ENCODE results near the gene POLR2B. TPM values are rescaled to one million over a fixed set of nuclear protein-coding genes. Genes with fewer than 3 reads are reported as not detected.
"Not testable (repeated sequence)": the region's sequence is repeated elsewhere in the genome, so short reads cannot be mapped to it uniquely, and the experiment has no call there.

Gene POLR2B
- total RNA-seq, 4 donors from 2014 or later, result 25.2 to 92.2 (median 77.0) TPM

DNA sequence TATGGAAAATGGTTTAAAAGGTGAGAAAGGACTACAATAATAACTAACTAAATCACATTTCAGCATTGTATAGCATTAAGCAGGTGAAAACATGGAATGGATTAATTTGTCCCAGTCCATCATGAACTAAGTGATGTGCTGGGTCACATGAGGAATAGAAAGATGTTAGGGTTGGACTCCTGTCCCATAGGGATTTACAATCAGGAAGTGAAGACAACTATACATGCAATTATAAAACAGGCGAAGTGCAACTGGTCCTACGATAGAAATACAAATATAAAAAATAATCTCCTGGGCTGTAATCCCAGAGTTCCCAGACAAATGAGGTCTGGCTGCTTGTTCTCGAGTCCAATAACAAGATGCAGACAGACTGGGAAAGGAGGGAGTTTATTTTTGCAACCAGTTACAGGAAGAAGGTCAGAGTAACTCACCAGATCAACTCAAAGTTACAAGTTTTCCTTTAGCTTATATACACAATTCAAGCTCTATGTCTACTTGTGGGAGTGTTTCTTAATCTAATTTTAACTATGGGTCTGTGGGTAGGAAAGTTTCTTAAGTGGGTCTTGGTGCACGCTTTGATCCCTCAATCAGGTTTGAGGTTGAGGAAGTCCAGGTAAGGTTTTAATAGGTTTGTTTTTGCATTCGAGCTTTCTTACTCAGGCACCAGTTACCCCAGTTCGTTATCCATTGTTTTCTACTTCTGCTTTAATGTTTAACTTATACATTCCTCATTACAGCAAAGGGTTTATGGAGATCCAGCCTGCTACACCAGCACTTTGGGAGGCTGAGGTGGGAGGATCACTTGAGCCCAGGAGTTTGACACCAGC is 81.4 kb downstream of the POLR2B start:
- peak overlapping the region in 1 of 4 donors; percentile 3 for H3K27ac ChIP-seq
- WGBS, 2 donors, result 62 to 66% methylated on average over 6 of the region's 6 CpGs
- no peak for DNase-seq
- no peaks in the 10 kb centered on the region for H3K9me3 ChIP-seq
- H3K36me3 ChIP-seq, result no peaks in the 10 kb centered on the region
- intact Hi-C loops (cut with DNase I), result no loop called here
- H3K4me1 ChIP-seq, result peaks cover 0 to 42% (median 8%) of the 10 kb centered on the region in 3 donors
- no peak for TF ChIP-seq POLR2A (IDR thresholded peaks at IDR 0.05)
- peaks cover 0 to 3% (median 0%) of the 10 kb centered on the region in 4 donors for H3K27me3 ChIP-seq
- no peak overlapping the region for H3K4me3 ChIP-seq

DNA sequence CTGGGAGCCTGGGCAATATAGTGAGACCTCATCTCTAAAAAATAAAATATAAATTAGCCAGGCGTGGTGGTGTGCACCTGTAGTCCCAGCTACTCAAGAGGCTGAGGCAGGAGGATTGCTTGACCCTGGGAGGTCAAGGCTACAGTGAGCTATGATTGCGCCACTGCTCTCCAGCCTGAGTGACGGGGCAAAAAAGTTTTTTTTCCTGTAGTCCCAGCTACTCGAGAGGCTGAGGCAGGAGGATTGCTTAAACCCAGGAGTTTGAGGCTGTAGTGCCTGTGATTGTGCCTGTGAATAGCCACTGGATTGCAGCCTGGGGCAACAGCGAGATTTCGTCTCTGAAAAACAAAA is 82.0 kb downstream of the POLR2B start:
- DNase-seq; intact Hi-C loops (cut with DNase I); H3K27me3 ChIP-seq; H3K36me3 ChIP-seq; H3K4me3 ChIP-seq; H3K9me3 ChIP-seq: not testable (repeated sequence)
- WGBS, 2 donors, result 87 to 88% methylated on average over 6 of the region's 6 CpGs
- Histone ChIP-seq H3K4me1 (peaks cover 0 to 48% (median 8%) of the 10 kb centered on the region in 3 donors), H3K27ac (peak overlapping the region in 1 of 4 donors; percentile 3)

DNA sequence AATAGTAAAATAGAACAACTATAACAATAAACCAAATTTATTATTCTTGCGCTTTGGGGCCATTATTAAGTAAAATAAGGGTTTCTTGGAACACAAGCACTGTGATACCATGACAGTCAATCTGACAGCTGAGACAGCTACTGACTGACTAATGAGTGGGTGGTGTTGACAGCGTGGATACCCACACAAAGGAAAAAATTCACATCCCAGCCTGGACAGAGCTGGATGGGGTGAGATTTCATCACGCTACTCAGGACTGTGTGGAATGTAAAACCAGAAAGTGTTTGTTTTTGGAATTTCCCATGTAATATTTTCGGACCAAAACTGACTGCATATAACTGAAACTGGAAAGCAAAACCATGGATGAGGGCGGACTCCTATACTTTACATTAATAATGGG is 82.7 kb downstream of the POLR2B start:
- H3K4me1 ChIP-seq, result peaks cover 0 to 55% (median 8%) of the 10 kb centered on the region in 3 donors
- no peak overlapping the region for H3K27ac ChIP-seq
- TF ChIP-seq POLR2A (IDR thresholded peaks at IDR 0.05), result no peak
- TF ChIP-seq, protein P1, sequence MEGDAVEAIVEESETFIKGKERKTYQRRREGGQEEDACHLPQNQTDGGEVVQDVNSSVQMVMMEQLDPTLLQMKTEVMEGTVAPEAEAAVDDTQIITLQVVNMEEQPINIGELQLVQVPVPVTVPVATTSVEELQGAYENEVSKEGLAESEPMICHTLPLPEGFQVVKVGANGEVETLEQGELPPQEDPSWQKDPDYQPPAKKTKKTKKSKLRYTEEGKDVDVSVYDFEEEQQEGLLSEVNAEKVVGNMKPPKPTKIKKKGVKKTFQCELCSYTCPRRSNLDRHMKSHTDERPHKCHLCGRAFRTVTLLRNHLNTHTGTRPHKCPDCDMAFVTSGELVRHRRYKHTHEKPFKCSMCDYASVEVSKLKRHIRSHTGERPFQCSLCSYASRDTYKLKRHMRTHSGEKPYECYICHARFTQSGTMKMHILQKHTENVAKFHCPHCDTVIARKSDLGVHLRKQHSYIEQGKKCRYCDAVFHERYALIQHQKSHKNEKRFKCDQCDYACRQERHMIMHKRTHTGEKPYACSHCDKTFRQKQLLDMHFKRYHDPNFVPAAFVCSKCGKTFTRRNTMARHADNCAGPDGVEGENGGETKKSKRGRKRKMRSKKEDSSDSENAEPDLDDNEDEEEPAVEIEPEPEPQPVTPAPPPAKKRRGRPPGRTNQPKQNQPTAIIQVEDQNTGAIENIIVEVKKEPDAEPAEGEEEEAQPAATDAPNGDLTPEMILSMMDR (IDR thresholded peaks at IDR 0.05), result no peak

DNA sequence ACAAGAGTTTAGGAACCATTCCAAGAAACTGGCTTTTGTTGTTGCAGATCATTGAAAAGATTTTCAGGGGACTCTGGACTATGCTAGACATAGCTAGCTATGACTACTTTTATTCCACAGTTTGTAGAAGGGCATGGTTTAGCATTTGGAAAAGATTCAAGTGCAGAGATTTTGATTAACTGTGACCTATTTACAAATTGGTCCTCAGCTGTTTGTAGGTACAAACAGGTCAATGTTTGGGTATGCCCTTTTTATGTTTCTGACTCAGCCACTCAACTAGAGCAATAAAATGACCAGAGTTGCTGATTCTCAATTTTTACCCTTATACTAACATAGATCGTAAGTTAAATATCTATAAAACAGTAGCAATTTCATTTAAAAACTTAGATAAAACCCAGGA is 84.8 kb downstream of the POLR2B start:
- no peak overlapping the region for H3K4me3 ChIP-seq
- no peaks in the 10 kb centered on the region for H3K27me3 ChIP-seq
- intact Hi-C loops (cut with DNase I), result no loop called here
- TF ChIP-seq POLR2A (IDR thresholded peaks at IDR 0.05), result no peak
- TF ChIP-seq, protein P1 (IDR thresholded peaks at IDR 0.05), result no peak
- no peaks in the 10 kb centered on the region for H3K9me3 ChIP-seq
- DNase-seq, result no peak
- H3K27ac ChIP-seq, result no peak overlapping the region
- H3K4me1 ChIP-seq, result peaks cover 0 to 52% (median 6%) of the 10 kb centered on the region in 3 donors
- H3K36me3 ChIP-seq, result no peaks in the 10 kb centered on the region
- WGBS, 2 donors, result 97 to 100% methylated on average over 1 of the region's 1 CpG

More for the DNA sequence above, 82.7 kb downstream of the POLR2B start:
- intact Hi-C loops (cut with DNase I), result no loop called here
- H3K36me3 ChIP-seq, result no peaks in the 10 kb centered on the region
- H3K9me3 ChIP-seq, result no peaks in the 10 kb centered on the region
- no peak overlapping the region for H3K4me3 ChIP-seq
- peaks cover 0 to 3% (median 0%) of the 10 kb centered on the region in 4 donors for H3K27me3 ChIP-seq
- no peak for DNase-seq
- 57 to 60% methylated on average over 5 of the region's 5 CpGs for WGBS, 2 donors

DNA sequence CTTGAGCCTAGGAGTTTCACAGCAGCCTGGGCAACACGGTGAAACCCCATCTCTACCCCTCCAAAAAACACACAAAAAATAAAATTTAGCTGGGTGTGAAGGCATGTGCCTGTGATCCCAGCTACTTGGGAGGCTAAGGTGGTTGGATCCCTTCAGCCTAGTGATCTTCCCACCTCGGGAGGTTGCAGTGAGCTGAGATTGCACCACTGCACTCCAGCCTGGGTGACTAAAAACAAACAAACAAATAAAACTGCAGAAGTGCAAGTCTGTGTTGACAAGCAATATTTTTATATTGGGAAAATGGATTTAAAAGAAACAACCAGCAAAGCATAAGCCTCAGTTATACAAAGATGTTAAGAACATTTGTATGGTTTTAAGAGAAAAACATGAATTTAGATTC is 85.4 kb downstream of the POLR2B start:
- Histone ChIP-seq H3K27me3 (no peaks in the 10 kb centered on the region), H3K27ac (peak overlapping the region in 2 of 4 donors; percentile 57 to 77), H3K4me3 (no peak overlapping the region), H3K9me3 (no peaks in the 10 kb centered on the region), H3K36me3 (no peaks in the 10 kb centered on the region), H3K4me1 (peaks cover 0 to 58% (median 6%) of the 10 kb centered on the region in 3 donors)
- WGBS, 2 donors, result 63 to 73% methylated on average over 2 of the region's 2 CpGs
- intact Hi-C loops (cut with DNase I), result no loop called here
- no peak for DNase-seq
- TF ChIP-seq, protein P1 (IDR thresholded peaks at IDR 0.05), result no peak
- no peak for TF ChIP-seq POLR2A (IDR thresholded peaks at IDR 0.05)

Measured in esophagus squamous epithelium (tissue), 5 donors.